Measurements from ENCODE around the gene ADGRG1.
"Not testable (repeated sequence)": the region's sequence is repeated elsewhere in the genome, so short reads cannot be mapped to it uniquely, and the experiment has no call there.

The ADGRG1 gene

GRCh38 chr16:57704905-57705852 lies 76.7 kb downstream of the ADGRG1 start:
- no peak for DNase-seq

- no peak for DNase-seq
Observed at GRCh38 chr16:57706717-57707116, 78.3 kb downstream of the ADGRG1 start.

GRCh38 chr16:57707331-57707730 lies 78.9 kb downstream of the ADGRG1 start:
- DNase-seq: no peak

- DNase-seq: no peak
Observed at GRCh38 chr16:57708168-57708567, 79.7 kb downstream of the ADGRG1 start.

DNA sequence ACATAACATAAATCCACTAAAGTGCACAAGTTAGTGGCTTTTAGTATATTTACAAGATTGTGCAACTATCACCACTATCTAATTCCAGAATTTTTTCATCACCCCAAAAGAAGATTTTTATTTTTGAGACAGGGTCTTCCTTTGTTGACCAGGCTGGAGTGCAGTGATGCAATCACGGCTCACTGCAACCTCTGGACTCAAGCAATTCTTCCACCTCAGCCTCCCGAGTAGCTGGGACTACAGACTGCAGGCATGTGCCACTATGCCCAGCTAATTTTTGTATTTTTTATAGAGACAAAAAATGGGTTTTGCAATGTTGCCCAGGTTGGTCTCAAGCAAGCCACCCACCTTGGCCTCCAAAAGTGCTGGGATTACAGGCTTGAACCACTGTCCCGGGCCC lies 81.2 kb downstream of the ADGRG1 start:
- DNase-seq: no peak

GRCh38 chr16:57711346-57711745 lies 82.9 kb downstream of the ADGRG1 start:
- no peak for DNase-seq

GRCh38 chr16:57711993-57712392 lies 83.6 kb downstream of the ADGRG1 start:
- no peak for DNase-seq

DNA sequence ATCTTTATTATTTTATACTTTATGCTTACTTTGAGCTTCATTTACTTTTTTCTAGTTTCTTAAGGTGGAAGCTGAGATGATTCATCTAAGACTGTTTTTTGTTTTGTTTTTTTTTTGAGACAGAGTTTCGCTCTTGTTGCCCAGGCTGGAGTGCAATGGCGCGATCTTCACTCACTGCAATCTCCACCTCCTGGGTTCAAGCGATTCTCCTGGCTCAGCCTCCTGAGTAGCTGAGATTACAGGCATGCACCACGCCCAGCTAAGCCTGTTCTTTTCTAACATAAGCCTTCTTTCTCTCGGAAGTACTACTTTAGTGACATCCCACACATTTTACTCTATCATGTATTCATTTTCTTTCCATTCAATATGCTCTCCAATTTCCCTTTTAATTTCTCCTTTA lies 84.1 kb downstream of the ADGRG1 start:
- DNase-seq: not testable (repeated sequence)

- DNase-seq: no peak
Observed at GRCh38 chr16:57713596-57713995, 85.2 kb downstream of the ADGRG1 start.

DNA sequence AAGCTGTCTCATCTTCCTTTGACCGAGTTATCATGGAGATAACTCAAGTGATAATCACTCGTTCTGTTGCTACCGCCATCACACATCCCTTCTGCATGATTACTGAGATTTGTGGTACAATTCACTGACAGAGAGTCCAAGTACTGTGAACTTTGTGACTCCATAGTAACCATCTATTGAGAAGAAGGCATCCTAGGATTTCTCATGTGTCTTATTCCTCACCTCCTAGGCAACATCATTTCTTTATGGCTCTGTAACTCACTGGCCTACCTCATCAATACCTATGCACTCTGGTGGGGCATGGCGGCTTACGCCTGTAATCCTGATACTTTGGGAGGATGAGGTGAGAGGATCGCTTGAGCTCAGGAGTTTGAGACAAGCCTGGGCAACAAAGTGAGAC lies 85.6 kb downstream of the ADGRG1 start:
- no peak for DNase-seq

All from fibroblast of skin of right biceps (primary cell).